Endodermal cell (in vitro differentiated cells): Measurements from ENCODE around the gene FAM13C. TPM values are rescaled to one million over a fixed set of nuclear protein-coding genes. Genes with fewer than 3 reads are reported as not detected.

ENCODE experiments used
- DNase-seq: peaks from one replicate; pipeline ENCODE4 v3.0.0-alpha.2; 2017
- H3K27ac ChIP-seq: 2 replicates; pipeline ENCODE4 v1.5.1; 2013; ENCODE audit warnings: mild to moderate bottlenecking, low read depth, low read length, moderate library complexity
- H3K27me3 ChIP-seq: 2 replicates; pipeline ENCODE4 v1.6.1; 2013; ENCODE audit warnings: mild to moderate bottlenecking, low read length, moderate library complexity; ENCODE audit not compliant: insufficient read depth, control insufficient read depth, poor library complexity, severe bottlenecking
- H3K36me3 ChIP-seq: 2 replicates; pipeline ENCODE4 v1.7.0; 2013; ENCODE audit warnings: mild to moderate bottlenecking, low read length, moderate library complexity; ENCODE audit not compliant: control insufficient read depth, insufficient read depth
- H3K4me1 ChIP-seq: one replicate; pipeline ENCODE4 v1.7.0; 2013; ENCODE audit warnings: low read length; ENCODE audit not compliant: control insufficient read depth, insufficient read depth
- H3K4me3 ChIP-seq: 2 replicates; pipeline ENCODE4 v1.5.1; 2013; ENCODE audit warnings: mild to moderate bottlenecking, low read length, moderate library complexity
- H3K9ac ChIP-seq: 2 replicates; pipeline ENCODE4 v1.6.1; 2013; ENCODE audit warnings: mild to moderate bottlenecking, low read length, moderate library complexity; ENCODE audit not compliant: poor library complexity, severe bottlenecking; ENCODE audit errors: extremely low read depth
- H3K9me3 ChIP-seq: 2 replicates; pipeline ENCODE4 v1.6.1; 2013; ENCODE audit warnings: mild to moderate bottlenecking, low read length, moderate library complexity; ENCODE audit not compliant: control insufficient read depth
- H3K27ac Mint-ChIP-seq: 2 replicates; pipeline ENCODE4 v1.8.0; 2020; ENCODE audit warnings: mixed read lengths
- H3K27me3 Mint-ChIP-seq: 2 replicates; pipeline ENCODE4 v1.8.0; 2021; ENCODE audit warnings: mild to moderate bottlenecking, mixed read lengths; ENCODE audit not compliant: insufficient read depth
- H3K36me3 Mint-ChIP-seq: 2 replicates; pipeline ENCODE4 v1.8.0; 2020; ENCODE audit warnings: low read depth, mixed read lengths
- H3K4me1 Mint-ChIP-seq: 2 replicates; pipeline ENCODE4 v1.8.0; 2020; ENCODE audit warnings: mixed read lengths
- H3K4me3 Mint-ChIP-seq: 2 replicates; pipeline ENCODE4 v1.8.0; 2020; ENCODE audit warnings: mild to moderate bottlenecking, moderate library complexity, mixed read lengths
- H3K9me3 Mint-ChIP-seq: 2 replicates; pipeline ENCODE4 v1.8.0; 2020; ENCODE audit warnings: mild to moderate bottlenecking, mixed read lengths
- CTCF ChIP-seq: fragments of 200-600 bp; sonication (generic); conservative IDR thresholded peaks from 2 replicates; pipeline ENCODE4 v1.5.0; 2021; ENCODE audit warnings: antibody characterized with exemption, mild to moderate bottlenecking
- WGBS, 2 experiments: methylation state at CpG; one replicate each; pipeline versions ENCODE4 v1.1.5 to v1.1.7; 2013; ENCODE audit warnings: missing lambda C conversion rate in 2 of 2, mixed read lengths in 1 of 2; ENCODE audit not compliant: insufficient coverage in 1 of 2, insufficient read length in 1 of 2; 5-methylcytosine and 5-hydroxymethylcytosine counted together
- total RNA-seq, 2 donors: library from RNA; stranded (reverse); fragmentation: NEBNext Ultra II Directional in 1 of 2; extraction: Animal tissue kit (Norgen Biotek cat#: 25700) in 1 of 2; gene quantifications; 2 replicates in 1 of 2; 3 replicates in 1 of 2; pipeline ENCODE4 v1.2.1, GENCODE V29; 2021

Gene FAM13C
- total RNA-seq, 2 donors from 2014 or later: 2.5 to 3.7 TPM

GRCh38 chr10:59384761-59385160, 22.4 kb upstream of the FAM13C start:
- Mint-ChIP-seq H3K9me3 (no peaks in the 10 kb centered on the region), H3K4me3 (no peak overlapping the region), H3K4me1 (peaks cover 8% of the 10 kb centered on the region), H3K27me3 (no peaks in the 10 kb centered on the region), H3K27ac (no peak overlapping the region), H3K36me3 (no peaks in the 10 kb centered on the region)
- Histone ChIP-seq H3K4me1 (no peaks in the 10 kb centered on the region), H3K9ac (no peak overlapping the region), H3K4me3 (no peak overlapping the region), H3K27me3 (no peaks in the 10 kb centered on the region), H3K9me3 (no peaks in the 10 kb centered on the region), H3K27ac (no peak overlapping the region), H3K36me3 (no peaks in the 10 kb centered on the region)
- no peak for TF ChIP-seq CTCF
- WGBS, 2 experiments: 89% methylated on average over 2 of the region's 3 CpGs; no CpG with 5 or more reads in 1 of the 2 experiments
- no peak for DNase-seq

GRCh38 chr10:59383908-59384307, 21.6 kb upstream of the FAM13C start:
- no peak overlapping the region for H3K27ac ChIP-seq
- WGBS, 2 experiments: 89 to 91% methylated on average over 3 of the region's 3 CpGs
- no peaks in the 10 kb centered on the region for H3K36me3 Mint-ChIP-seq

GRCh38 chr10:59383436-59383835, 21.1 kb upstream of the FAM13C start:
- Mint-ChIP-seq H3K9me3 (no peaks in the 10 kb centered on the region), H3K4me1 (peaks cover 7% of the 10 kb centered on the region), H3K36me3 (no peaks in the 10 kb centered on the region), H3K27me3 (no peaks in the 10 kb centered on the region), H3K27ac (no peak overlapping the region), H3K4me3 (no peak overlapping the region)
- 100% methylated on average over 1 of the region's 1 CpG; no CpG with 5 or more reads in 1 of the 2 experiments for WGBS, 2 experiments
- TF ChIP-seq CTCF: no peak
- no peaks in the 10 kb centered on the region for H3K36me3 ChIP-seq
- no peaks in the 10 kb centered on the region for H3K4me1 ChIP-seq
- no peaks in the 10 kb centered on the region for H3K27me3 ChIP-seq
- DNase-seq: no peak
- H3K27ac ChIP-seq: no peak overlapping the region
- H3K4me3 ChIP-seq: no peak overlapping the region
- no peak overlapping the region for H3K9ac ChIP-seq
- no peaks in the 10 kb centered on the region for H3K9me3 ChIP-seq

More at GRCh38 chr10:59383908-59384307, 21.6 kb upstream of the FAM13C start:
- Histone ChIP-seq H3K36me3 (no peaks in the 10 kb centered on the region), H3K4me3 (no peak overlapping the region), H3K4me1 (no peaks in the 10 kb centered on the region), H3K9me3 (no peaks in the 10 kb centered on the region), H3K27me3 (no peaks in the 10 kb centered on the region), H3K9ac (no peak overlapping the region)
- Mint-ChIP-seq H3K27me3 (no peaks in the 10 kb centered on the region), H3K4me1 (peaks cover 8% of the 10 kb centered on the region), H3K4me3 (no peak overlapping the region), H3K27ac (no peak overlapping the region), H3K9me3 (no peaks in the 10 kb centered on the region)
- no peak for TF ChIP-seq CTCF
- no peak for DNase-seq
